RWPE2 (cell line): ENCODE results near the gene TANC1.

Experiments
- ATAC-seq: fragments of 200-7000 bp; cut with Tn5 transposase; 3 replicates; pipeline ENCODE4 v1.9.1; 2021; ENCODE audit warnings: low read depth
- DNase-seq: peaks from one replicate; pipeline ENCODE4 v3.0.0-alpha.2; 2020; ENCODE audit warnings: low spot score
- H3K27ac ChIP-seq: fragments of 450-650 bp; 2 replicates; pipeline ENCODE4 v1.5.1; 2017; ENCODE audit warnings: mild to moderate bottlenecking; ENCODE audit not compliant: poor library complexity, severe bottlenecking
- H3K27me3 ChIP-seq: fragments of 250-450 bp; sonication (Bioruptor Pico); 2 replicates; pipeline ENCODE4 v1.5.1; 2021; ENCODE audit warnings: mild to moderate bottlenecking, moderate library complexity; ENCODE audit not compliant: insufficient read depth, poor library complexity, severe bottlenecking
- H3K36me3 ChIP-seq: fragments of 250-450 bp; sonication (Bioruptor Pico); 2 replicates; pipeline ENCODE4 v1.5.1; 2020; ENCODE audit warnings: low read depth, mild to moderate bottlenecking, moderate library complexity
- H3K4me1 ChIP-seq: fragments of 250-450 bp; sonication (Bioruptor Pico); 2 replicates; pipeline ENCODE4 v1.5.1; 2021; ENCODE audit warnings: mild to moderate bottlenecking, moderate library complexity; ENCODE audit not compliant: insufficient read depth, poor library complexity, severe bottlenecking
- H3K4me3 ChIP-seq: fragments of 250-450 bp; sonication (Bioruptor Pico); 2 replicates; pipeline ENCODE4 v1.5.1; 2021; ENCODE audit warnings: mild to moderate bottlenecking, moderate library complexity; ENCODE audit not compliant: severe bottlenecking
- H3K9me3 ChIP-seq: fragments of 250-450 bp; sonication (Bioruptor Pico); 2 replicates; pipeline ENCODE4 v1.5.1; 2021; ENCODE audit warnings: mild to moderate bottlenecking, moderate library complexity; ENCODE audit not compliant: severe bottlenecking
- TF ChIP-seq, protein P1 (sequence below): fragments of 450-650 bp; IDR thresholded peaks from one replicate; pipeline ENCODE4 v1.5.1; 2017; ENCODE audit warnings: mild to moderate bottlenecking, moderate library complexity; ENCODE audit not compliant: poor library complexity, severe bottlenecking

Gene TANC1

DNA sequence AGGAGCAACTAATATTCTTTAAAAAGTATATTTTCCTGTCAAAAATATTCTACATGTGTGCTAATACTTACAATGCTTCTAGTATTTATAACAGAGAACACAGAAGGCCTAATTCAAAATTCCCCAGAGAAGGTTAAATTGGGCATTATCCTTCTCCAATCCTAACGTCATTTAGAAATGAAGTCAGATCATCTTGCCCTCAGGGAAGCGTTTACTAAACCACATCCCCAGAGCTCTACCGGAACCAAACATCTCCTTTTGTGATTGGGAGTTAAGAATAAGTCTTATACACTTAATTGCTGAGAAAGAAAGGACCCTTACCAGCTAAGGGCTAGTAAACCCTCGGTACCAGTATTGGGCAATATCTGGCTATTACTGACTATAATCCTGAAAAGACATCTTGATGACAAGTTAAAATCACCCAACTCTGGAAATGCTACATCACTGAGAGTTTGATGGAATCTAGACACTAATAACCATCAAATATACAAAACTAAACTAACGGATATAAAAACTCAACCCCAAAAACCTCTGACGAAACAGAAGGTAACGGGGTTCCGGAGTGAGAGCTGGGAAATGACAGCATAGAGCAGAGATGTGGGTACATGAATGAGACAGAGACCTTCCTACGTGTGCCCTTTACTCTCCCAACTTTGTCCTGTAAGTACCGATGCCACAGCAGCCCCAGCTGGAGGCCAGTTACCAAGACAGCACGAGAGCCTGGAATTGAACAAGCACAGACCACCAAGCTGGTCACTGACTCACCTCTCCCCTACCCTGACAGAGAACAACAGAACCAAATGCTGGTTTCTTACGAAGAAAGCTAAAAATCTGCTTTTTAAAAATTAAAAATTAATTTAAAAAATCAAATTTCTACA lies 283.1 kb downstream of the TANC1 start:
- DNase-seq: no peak
- Histone ChIP-seq H3K36me3 (0 out of 2 replicates have a peak, but pooled peaks cover 2% of the 10 kb centered on the region), H3K9me3 (no peaks in the 10 kb centered on the region), H3K4me1 (peaks cover 13% of the 10 kb centered on the region), H3K27ac (no peak overlapping the region), H3K27me3 (no peaks in the 10 kb centered on the region), H3K4me3 (no peak overlapping the region)
- ATAC-seq: no peak
- TF ChIP-seq, protein P1, sequence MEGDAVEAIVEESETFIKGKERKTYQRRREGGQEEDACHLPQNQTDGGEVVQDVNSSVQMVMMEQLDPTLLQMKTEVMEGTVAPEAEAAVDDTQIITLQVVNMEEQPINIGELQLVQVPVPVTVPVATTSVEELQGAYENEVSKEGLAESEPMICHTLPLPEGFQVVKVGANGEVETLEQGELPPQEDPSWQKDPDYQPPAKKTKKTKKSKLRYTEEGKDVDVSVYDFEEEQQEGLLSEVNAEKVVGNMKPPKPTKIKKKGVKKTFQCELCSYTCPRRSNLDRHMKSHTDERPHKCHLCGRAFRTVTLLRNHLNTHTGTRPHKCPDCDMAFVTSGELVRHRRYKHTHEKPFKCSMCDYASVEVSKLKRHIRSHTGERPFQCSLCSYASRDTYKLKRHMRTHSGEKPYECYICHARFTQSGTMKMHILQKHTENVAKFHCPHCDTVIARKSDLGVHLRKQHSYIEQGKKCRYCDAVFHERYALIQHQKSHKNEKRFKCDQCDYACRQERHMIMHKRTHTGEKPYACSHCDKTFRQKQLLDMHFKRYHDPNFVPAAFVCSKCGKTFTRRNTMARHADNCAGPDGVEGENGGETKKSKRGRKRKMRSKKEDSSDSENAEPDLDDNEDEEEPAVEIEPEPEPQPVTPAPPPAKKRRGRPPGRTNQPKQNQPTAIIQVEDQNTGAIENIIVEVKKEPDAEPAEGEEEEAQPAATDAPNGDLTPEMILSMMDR: no peak

GRCh38 chr2:159252905-159253304 lies 284.5 kb downstream of the TANC1 start:
- DNase-seq (no peak), ATAC-seq (no peak)
- 0 out of 2 replicates have a peak, but pooled peaks cover 2% of the 10 kb centered on the region for H3K36me3 ChIP-seq
- H3K27me3 ChIP-seq: no peaks in the 10 kb centered on the region
- no peak overlapping the region for H3K27ac ChIP-seq
- H3K9me3 ChIP-seq: no peaks in the 10 kb centered on the region
- no peak overlapping the region for H3K4me3 ChIP-seq
- peaks cover 13% of the 10 kb centered on the region for H3K4me1 ChIP-seq
- TF ChIP-seq, protein P1: no peak

- no peaks in the 10 kb centered on the region for H3K27me3 ChIP-seq
- TF ChIP-seq, protein P1: no peak
- no peaks in the 10 kb centered on the region for H3K9me3 ChIP-seq
- H3K4me1 ChIP-seq: no peaks in the 10 kb centered on the region
- no peak for DNase-seq
- H3K4me3 ChIP-seq: no peak overlapping the region
- H3K27ac ChIP-seq: no peak overlapping the region
- no peak for ATAC-seq
- H3K36me3 ChIP-seq: 0 out of 2 replicates have a peak, but pooled peaks cover 3% of the 10 kb centered on the region
Measured at GRCh38 chr2:159256159-159256558, 287.7 kb downstream of the TANC1 start.

- TF ChIP-seq, protein P1: no peak
- DNase-seq (no peak), ATAC-seq (no peak)
- H3K27ac ChIP-seq: no peak overlapping the region
- H3K36me3 ChIP-seq: 0 out of 2 replicates have a peak, but pooled peaks cover 3% of the 10 kb centered on the region
- H3K9me3 ChIP-seq: no peaks in the 10 kb centered on the region
- H3K4me1 ChIP-seq: no peaks in the 10 kb centered on the region
- H3K4me3 ChIP-seq: no peak overlapping the region
- no peaks in the 10 kb centered on the region for H3K27me3 ChIP-seq
Measured at GRCh38 chr2:159262226-159262625, 293.8 kb downstream of the TANC1 start.

DNA sequence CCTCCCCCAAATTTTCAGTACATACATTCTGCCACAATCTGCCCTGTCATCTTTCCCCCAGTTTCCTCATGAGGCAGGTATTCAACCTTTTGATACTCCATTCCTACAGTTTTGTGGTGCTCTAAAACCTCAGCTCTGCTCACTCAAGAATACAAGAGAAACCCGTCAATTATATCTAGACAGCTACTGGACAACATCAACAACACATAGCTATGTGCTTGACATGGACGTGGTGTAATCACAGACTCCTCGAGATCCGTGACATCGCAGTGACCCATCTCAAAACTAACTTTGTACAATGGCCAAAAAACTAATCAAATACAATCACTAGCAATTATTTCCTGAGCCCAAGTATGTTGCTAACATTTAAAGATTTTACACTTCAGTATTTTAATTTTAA lies 294.5 kb downstream of the TANC1 start:
- TF ChIP-seq, protein P1: no peak
- no peak overlapping the region for H3K27ac ChIP-seq
- H3K36me3 ChIP-seq: 0 out of 2 replicates have a peak, but pooled peaks cover 3% of the 10 kb centered on the region
- H3K9me3 ChIP-seq: no peaks in the 10 kb centered on the region
- no peak for DNase-seq
- H3K27me3 ChIP-seq: no peaks in the 10 kb centered on the region
- no peak for ATAC-seq
- H3K4me1 ChIP-seq: peaks cover 3% of the 10 kb centered on the region
- H3K4me3 ChIP-seq: no peak overlapping the region
